RPMI7951 (cell line): ENCODE data around the gene PGLYRP1. TPM values are rescaled to one million over a fixed set of nuclear protein-coding genes. Genes with fewer than 3 reads are reported as not detected.

Source experiments
- DNase-seq: peaks from one replicate; pipeline ENCODE4 v3.0.0-alpha.2; 2012; ENCODE audit warnings: low read depth
- total RNA-seq: library from RNA; depleted of rRNA; stranded (reverse); fragments of >200 nt; shearing (Covaris generic); gene quantifications from 2 replicates; pipeline ENCODE4 v1.2.3, GENCODE V29; 2014

PGLYRP1 gene
- total RNA-seq, 1 experiment from 2014 or later, result not detected

DNA sequence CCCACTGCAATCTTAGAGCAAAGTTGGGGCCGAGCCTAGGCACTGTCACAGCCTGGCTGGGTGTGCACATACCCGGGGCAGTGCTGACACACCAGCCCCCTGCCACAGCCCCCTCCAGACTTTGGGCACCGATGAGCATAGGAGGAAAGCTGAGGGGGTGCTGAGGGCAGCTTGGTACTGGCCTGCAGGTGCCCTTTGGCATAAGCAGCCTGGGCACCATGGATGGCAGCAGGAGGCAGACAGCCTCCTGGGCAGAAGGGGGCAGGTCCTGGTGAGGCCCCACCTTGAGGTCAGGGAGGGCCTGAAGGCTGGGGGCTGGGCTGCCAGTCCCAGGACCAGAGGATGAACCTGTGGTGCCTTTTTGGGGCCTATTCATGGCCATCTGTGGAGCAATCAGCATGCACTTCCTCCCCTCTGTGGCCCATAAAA is 9.8 kb upstream of the PGLYRP1 start:
- no peak for DNase-seq

DNA sequence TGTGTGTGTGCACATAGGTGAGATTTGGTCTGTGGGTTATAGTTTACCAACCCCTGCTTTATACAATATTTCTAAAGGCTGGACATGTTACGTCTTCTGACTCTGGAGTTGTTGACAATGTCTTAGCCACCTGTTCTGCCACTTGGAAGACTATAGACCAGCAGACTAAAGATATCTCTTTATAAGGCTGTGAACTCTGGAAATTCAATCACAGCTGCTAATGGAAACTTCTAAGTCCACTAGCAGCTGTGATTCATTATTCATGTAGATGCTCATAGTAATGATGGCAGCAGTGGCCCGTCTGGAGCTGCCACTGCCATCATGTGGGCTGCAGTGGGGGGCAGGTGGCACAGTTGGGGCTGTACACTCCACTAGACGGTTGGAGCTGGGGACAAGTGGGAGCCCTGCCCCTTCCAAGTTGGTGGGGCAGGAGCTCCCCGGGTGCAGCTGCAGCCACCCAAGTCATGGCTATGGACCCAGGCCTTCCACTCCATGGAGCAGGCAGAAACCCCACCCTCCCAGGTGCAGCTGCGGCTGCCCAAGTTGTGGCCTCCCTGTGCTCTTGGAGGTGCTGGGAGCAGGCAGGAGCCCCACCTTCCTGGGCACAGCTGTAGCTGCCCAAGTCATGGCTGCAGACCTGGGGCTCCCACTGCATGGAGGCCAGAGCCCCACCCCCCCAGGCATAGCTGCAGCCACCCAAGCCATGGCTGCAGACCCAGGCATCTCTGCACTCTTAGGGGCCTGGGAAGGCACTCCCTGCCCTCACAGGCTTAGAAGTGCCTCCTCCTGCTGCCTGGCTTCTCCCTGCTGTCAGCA is 9.1 kb upstream of the PGLYRP1 start:
- DNase-seq, result no peak

DNA sequence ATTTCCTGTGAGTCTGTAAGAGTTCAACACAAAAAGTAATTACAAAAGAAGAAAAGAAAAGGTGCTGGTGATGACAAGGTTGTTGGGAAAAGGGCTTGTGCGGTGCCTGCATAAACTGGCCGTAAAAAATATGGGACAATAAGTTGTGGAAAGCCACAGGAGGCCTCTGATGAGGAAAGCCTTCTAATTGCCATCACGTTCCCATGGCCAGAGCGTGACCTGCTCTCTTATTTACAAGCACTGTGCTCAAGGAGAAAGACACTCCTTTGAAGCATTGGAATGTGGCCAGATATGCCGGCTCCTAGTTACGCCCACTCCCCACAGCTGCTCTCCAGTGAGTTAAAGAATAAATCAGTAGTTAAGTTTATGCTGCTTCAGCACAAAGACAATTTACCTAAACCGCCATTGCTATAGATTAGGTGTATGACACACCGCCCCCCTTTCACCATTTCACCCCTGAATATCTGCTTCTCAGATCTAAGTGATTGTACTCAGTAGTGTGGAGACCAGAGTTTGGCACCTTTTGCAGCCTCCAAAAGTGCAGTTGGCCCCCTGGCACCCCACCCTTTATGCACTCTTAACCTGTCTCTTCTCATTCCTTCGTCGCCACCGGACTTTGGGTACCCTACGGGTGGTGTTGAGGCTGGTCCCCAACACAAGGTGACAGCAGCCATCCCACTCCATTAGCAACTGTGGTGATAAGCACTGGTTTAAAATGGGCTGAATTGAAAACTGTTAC is 8.1 kb upstream of the PGLYRP1 start:
- no peak for DNase-seq

DNA sequence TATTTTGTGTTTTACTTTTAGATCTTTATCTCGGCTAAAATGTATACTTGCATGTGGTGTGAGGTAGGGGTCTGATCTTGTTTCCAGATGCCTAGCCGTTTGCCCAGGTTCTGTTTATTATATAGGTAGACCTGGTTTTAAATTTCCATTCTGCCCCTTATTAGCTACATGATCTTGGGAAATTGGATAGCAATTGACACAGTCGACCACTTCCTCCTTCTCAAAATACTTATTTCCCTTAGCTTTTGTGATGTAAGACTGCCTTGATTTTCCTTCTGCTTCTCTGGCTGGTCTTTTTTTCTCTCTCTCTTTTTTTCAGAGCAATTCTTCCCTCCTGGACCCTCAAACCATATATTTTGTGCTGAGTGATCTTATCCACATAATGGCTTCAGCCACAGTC is 3.0 kb upstream of the PGLYRP1 start:
- no peak for DNase-seq

DNA sequence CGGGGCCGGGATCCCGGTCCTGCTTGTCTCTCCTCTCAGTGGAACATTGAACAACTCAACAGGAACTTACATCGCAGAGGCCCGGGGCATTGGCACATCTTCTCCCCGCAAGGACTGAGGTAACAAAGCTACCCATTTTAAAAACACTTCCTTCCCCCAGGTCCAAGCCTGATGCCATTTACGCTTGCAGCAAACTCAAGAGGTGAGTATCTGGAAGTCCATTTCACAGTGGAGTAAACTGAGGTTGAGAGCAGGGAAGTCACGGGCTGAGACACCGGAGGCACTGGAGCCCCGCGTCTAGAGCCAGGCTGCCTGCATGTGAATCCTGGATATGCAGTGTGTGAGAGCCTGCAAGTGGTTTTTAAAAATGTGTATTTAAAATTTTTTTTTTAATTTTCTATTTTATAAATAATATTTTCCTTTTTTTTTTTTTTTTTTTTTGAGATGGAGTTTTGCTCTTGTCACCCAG is 492 bp upstream of the PGLYRP1 start:
- DNase-seq, result no peak

DNA sequence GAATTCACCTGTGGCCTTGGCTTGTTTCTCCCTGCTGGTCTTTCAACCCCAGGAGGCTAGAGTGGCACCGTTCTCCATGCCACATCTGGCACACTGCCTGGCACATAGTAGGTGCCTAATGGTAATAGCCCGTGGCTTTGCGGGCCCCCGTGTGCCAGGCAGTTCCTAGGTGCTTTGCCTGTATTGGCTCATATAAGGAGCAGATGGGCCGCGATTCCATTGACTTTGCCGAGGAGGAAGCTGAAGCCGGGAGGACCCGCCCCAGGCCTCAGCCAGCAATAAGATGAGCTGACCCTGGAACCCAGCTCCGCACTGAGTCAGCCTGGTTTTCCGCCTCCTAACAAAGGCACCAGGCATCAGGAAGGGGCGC is 807 bp downstream of the PGLYRP1 start:
- no peak for DNase-seq

DNA sequence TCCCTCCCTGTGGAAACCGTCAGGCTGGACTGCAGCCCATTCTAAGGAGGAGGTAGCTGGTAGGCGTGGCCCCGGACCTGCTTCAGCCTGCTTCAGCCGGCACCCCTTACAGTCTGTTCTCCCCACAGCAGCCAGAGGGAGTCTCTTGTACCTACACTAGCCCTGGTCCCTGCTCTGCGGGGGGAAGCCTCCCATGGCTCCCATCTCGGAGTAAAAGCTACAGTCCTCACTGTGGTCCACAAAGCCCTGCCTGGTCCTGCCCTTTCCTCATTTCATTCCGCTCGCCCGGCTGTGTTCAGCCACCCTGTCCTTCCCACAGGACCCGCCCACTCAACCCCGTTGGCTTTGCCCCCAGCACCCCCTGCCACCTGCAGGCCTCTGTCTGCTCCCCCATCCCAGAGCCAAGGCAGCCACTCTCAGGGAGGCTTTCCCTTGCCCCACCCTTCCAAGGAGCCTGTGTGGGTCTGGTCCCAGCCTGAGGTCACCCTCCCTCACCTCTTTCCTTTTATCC is 1.3 kb downstream of the PGLYRP1 start:
- DNase-seq, result no peak

DNA sequence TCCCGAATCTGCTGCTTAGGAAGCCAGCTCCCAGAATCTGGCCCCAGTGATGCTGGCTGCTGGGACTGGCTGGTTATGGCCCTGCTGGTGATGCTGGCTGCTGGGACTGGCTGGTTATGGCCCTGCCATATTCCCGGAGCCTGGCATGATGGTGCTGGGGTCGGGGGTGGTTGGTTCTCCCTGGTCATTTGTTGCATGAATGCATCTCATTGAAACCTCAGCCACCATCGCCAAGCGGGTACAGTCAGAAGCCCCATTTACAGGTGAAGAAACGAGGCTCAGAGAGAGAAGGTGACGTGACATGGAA is 2.1 kb downstream of the PGLYRP1 start:
- DNase-seq, result no peak

DNA sequence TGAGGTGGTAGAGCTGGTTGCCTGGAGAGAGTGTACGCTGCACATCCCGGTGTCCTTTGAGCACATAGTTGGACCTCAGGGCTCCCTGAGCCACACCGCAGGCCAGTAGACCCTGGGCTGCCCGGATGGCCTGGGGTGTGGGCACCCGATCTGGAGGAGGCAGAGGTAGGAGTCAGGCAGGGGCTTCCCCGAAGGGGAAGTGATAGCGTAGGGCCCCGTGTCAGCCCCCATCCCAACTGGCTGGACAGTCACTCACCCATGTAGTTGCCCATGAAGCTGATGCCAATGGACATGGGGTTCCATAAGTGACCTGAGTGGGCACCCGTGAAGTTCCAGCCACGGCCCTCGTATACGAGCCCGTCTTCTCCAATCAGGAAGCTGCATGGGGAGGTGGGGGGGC is 3.6 kb downstream of the PGLYRP1 start:
- no peak for DNase-seq

DNA sequence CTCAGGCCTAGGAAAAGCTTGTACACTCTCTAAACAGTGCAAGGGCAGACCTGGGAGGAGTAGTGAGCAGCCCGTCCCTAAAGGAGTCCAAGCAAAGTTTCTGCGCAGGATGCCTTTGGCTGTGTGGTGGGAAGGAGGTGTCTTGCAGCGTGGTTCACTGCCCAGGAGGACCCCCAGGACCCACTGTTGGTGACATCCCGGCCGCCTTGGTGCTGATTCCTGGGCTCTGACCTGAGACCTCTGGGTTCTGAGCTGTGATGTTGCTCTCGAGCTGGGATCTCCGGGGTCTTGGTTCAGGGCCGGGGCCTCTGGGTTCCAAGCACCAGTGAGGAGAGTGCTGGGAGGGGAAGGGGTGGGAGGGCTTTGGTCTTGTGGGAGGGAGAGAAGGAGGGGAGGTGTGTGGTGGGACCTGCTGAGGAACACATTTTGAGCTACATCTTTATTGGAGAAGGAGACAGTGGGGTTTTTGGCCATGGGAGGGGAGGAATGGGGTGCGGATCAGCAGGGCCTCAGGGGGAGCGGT is 4.1 kb downstream of the PGLYRP1 start:
- no peak for DNase-seq

DNA sequence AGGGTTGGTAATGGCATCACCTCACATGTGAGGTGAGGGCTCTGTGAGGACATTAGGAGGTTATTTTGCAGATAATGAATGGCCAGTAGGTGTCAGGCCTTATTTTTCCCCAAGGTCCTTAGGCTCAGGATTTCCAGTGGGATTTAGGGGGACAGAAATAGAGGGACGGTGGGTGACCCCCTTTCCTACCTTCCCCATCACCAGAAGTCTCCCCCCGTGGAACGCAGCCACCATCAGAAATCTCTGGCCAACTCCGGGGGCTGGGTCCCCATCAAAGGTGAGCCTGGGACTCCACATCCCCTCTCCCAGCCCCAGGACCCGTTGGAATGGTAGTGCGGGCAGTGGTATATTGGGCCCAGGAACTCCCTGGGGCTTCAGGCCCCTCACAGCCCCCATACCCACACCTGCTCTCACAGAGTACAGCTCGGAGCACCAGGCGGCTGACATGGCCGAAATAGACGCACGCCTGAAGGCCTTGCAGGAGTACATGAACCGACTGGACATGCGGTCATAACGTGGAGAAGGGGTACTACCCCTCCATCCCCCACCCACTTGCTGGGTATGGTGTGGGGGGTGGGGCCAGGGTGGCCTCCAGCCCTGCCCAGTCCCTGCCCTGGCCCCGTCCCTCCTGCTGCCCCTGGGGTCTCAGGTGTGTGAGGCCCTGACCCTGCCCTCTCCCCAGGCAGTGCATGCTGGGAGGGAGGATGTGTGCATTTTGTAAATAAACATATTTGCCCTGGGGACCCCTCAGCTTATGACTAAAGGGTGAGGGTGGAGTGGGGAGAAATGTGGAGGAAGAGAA is 4.8 kb downstream of the PGLYRP1 start:
- DNase-seq, result no peak

DNA sequence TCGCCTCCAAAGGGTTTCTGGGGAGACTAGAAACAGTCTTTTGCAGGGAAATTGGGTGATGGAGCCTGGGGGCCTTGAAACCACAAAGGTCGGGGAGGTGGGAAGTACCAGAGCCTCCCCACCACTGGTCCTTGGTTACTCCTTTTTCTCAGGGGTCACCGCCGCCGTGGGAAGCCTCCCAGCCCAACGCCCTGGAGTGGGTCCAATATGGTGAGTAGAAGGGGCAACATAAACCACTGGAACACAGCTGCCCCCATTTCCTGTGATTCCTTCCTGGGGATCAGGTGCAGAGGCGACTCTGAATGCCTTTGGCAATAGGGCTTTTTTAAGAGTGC is 5.8 kb downstream of the PGLYRP1 start:
- no peak for DNase-seq

DNA sequence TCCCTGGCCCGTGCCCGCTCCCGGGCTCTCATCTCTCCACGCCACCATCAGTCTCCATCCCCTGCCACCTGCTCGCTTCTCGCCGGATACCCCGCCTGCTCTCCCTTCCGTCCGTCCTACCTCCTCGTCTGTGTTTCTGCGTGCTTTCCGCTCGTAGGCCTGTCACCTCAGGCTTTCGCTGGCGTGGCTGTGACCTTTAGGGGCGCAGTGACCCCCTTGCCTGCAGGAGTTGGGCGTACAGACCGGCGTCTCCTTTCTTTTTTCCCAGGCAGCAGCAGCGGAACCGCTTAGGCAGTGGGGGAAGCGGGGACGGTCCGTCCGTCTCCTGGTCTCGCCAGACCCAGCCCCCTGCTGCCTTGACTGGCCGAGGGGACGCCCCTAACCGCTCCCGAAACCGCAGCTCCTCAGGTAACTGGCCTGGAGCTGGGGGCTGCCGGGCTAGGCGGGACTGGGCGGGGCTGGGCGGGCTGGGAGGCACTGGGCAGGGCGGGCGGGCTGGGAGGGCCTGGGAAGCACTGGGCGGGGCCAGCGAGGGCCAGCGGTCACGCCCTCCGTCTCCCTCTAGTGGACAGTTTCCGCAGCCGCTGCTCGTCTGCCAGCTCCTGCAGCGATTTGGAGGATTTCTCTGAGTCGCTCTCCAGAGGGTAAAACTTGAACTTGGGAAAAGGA is 6.3 kb downstream of the PGLYRP1 start:
- peak; percentile 72 for DNase-seq

DNA sequence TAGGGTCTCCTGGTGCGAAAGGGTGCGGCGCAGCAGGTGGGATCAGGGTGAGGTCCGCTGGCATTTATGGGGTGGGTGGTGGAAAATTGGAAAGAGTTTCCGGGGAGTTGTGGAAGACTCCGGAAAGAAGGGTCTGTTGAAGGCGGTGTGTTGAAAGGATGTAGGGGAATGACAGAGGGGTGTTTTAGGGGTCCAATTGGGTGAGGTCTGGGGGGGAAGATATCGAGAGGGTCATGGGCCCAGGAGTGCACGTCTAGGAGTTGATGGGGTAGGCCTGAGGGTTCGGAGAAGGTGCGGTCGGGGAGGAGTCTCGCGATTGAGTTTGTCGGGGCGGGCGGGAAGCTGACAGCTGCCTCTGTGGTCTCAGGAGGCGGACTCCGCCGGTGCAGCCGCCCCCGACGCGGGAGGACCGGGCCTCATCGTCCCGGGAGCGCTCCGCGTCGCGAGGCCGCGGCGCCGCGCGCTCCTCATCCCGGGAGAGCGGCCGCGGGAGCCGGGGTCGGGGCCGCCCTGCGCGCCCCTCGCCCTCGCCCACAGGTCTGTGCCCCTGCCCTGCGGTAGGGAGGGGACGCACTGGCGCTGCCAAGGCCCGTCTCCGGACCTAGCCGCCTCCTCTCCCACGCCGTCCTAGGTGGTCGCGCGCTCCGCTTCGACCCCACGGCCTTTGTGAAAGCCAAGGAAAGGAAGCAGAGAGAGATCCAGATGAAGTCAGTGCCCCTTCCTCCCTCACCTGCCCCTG is 7.0 kb downstream of the PGLYRP1 start:
- DNase-seq, result no peak

DNA sequence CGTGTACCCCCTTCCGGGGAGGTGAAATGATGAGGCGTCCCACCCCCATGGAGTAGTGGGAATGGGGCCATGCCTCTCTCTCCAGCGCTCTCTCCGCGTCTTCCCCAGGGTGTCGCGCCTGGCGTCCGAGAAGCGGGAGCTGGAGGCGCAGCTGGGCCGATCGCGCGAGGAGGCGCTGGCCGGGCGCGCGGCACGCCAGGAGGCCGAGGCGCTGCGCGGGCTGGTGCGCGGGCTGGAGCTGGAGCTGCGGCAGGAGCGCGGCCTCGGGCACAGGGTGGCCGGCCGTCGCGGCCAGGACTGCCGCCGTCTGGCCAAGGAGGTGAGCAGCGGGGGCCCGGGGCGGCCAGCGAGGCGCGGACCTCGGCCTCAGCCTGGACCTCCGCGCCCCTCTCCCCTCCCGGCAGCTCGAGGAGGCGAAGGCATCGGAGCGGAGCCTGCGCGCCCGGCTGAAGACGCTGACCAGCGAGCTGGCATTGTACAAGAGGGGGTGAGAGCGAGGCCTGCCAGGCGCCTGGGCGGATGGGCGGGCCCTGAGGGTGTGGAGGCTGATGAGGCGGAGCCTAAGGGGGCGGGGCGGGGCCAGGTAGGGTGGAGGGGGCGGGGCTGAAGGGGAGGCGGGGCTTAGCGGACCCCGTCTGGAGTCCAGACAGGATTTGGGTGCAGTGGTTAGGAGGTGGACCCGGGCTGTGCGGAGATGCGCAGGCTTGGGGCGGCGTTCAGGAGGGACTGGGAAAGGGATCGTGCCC is 7.7 kb downstream of the PGLYRP1 start:
- peak; percentile 27 for DNase-seq

DNA sequence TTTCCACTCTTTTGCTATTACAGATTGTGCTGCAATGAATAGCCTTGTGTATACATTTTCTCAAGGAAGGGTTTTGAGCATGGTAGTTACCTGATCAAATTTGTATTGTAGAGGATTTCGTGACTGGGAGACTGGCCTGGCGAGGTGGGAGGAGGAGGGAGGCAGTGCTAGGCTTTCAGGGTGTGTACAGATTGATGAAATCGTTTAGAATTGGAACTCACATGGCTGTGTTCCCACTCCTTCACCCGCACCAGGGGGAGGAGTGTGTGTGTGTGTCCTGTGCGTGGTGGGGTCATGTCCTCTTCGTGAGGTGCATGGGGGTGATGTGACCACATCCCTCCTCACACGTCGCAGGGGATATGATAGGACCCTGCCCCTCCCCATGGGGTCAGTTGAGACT is 8.3 kb downstream of the PGLYRP1 start:
- DNase-seq, result no peak

DNA sequence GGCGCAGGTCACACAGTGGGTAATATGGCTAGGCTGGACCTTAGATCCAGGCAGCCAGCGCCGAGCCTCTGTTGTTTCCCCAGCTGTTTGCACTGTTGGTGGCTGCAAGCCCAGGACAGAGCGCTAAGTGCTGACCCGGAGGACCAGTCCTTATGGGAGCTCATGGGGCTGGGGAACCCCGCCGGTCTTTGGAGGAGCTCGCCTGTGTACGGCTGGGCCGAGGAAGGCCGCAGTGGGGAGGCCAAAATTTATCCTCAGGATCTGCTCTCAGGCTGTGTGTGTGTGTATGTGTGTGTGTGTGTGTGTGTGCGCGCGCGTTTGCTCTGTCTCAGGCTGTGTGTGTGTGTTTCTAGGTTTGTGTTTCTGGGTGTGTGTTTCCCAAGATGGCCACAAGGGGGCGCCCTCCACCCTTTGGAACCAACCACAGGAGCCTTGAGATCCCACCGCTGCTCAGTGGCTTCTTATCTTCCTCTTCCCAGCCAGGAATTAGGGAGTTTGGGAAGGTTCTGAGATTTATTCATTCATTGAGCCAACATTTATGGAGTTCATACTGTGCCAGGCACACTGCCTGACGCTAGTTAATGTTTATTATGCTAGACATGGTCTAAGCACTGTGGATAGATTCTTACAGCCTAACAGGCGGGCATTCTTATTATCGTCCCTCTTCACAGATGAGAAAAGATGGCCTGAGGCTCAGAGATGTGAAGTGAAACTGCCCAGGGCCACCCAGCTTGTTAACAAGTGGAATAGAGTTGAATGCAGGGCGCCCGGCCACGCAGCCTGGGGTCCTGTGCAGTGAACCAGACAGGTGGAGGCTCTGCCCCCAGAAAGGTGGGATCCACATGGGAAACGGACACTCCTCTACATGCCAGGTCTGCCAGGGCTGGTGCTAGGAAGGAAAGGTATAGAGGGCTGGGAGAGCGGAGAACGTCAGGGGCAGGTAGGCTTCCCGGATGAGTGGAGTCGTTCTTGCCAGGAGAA is 13.0 kb downstream of the PGLYRP1 start:
- peak; percentile 60 for DNase-seq

DNA sequence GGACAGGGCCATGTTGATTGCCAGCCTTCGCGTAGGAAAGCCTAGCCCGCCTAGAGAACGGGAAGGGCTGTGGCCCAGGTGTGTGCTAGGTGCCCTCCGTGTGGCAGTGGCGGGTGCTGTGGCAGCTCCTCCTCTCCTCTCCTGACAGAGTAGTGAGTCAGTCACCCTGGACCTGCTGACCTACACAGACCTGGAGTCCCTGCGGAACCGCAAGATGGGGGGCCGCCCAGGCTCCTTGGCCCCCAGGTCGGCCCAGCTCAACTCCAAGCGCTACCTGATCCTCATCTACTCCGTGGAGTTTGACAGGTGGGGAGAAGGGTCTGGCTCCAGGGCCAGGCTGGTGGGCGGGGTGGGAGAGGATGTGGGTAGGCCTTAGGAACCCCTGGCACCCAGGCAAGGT is 16.4 kb downstream of the PGLYRP1 start:
- no peak for DNase-seq

DNA sequence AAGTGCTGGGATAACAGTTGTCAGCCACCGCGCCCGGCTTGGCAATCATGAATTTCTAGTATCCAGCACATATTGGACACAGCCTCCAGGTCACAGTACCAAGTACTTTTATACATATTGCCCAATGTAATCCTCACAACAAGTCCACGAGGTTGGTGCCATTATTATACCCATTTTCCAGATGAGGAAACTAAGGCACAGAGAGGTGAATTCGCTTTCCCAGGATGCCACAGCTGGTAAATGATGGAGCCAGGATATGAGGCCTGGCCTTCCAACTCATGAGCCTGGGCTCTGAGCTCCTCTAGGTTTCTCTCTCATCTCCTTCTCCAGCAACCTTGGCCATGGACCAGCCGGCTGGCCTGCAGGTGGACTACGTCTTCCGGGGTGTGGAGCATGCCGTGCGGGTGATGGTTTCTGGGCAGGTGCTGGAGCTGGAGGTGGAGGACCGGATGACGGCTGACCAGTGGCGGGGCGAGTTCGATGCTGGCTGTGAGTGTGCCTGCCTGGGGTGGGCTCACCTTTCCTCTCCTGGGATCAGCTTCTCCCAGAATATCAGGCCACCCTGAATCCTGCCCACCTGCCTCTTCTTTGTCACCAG is 20.1 kb downstream of the PGLYRP1 start:
- DNase-seq, result no peak
